PC-3 (cell line): ENCODE results near the gene PLCB4. TPM values are rescaled to one million over a fixed set of nuclear protein-coding genes. Genes with fewer than 3 reads are reported as not detected.

Experiments
- ATAC-seq: fragments of 200-7000 bp; cut with Tn5 transposase; 2 replicates; pipeline ENCODE4 v1.9.1; 2020; ENCODE audit warnings: mild to moderate bottlenecking, moderate library complexity
- BruUV-seq: library from RNA; stranded (reverse); fragments of 400-500 nt; replicated peaks from 2 replicates; lab custom pipeline; 2021; lab: Mats Ljungman, UMichigan
- CTCF ChIA-PET: fragments of 300-600 bp; sonication (Branson Sonifier 250); formaldehyde crosslinking; loops from one replicate; lab custom pipeline; 2022; ENCODE audit warnings: antibody characterized with exemption; lab: Charles Lee
- POLR2A ChIA-PET: fragments of 300-600 bp; sonication (Branson Sonifier 250); formaldehyde crosslinking; loops from one replicate; lab custom pipeline; 2022; ENCODE audit warnings: antibody characterized with exemption; ENCODE audit not compliant: unreplicated experiment; lab: Charles Lee
- DNase-seq: peaks from one replicate; pipeline ENCODE4 v3.0.0-alpha.2; 2015
- H2AFZ ChIP-seq: fragments of 300-600 bp; sonication (generic); 2 replicates; pipeline ENCODE4 v1.6.0; 2016; ENCODE audit warnings: antibody characterized with exemption, low read length
- H3F3A ChIP-seq: fragments of 300-600 bp; sonication (generic); one replicate; pipeline ENCODE4 v1.6.0; 2017; ENCODE audit warnings: antibody characterized with exemption, low read length, control low read depth, mild to moderate bottlenecking; ENCODE audit not compliant: unreplicated experiment
- H3K27ac ChIP-seq: fragments of 300-600 bp; sonication (generic); 2 replicates; pipeline ENCODE4 v1.5.1; 2016; ENCODE audit warnings: mild to moderate bottlenecking, low read length
- H3K27me3 ChIP-seq: fragments of 300-600 bp; sonication (generic); 2 replicates; pipeline ENCODE4 v1.6.1; 2016; ENCODE audit warnings: low read length, mixed read lengths
- H3K36me3 ChIP-seq: fragments of 300-600 bp; sonication (generic); 2 replicates; pipeline ENCODE4 v1.6.1; 2016; ENCODE audit warnings: low read depth, mixed run types, low read length, mixed read lengths
- H3K4me1 ChIP-seq: fragments of 300-600 bp; sonication (generic); 2 replicates; pipeline ENCODE4 v1.5.1; 2016; ENCODE audit warnings: low read length; ENCODE audit not compliant: insufficient read depth
- H3K4me2 ChIP-seq: fragments of 300-600 bp; sonication (generic); 2 replicates; pipeline ENCODE4 v1.6.0; 2016; ENCODE audit warnings: low read length
- H3K4me3 ChIP-seq: fragments of 300-600 bp; sonication (generic); 2 replicates; pipeline ENCODE4 v1.5.1; 2016; ENCODE audit warnings: mild to moderate bottlenecking, low read length, mixed read lengths
- H3K79me2 ChIP-seq: fragments of 300-600 bp; sonication (generic); 2 replicates; pipeline ENCODE4 v1.6.1; 2017; ENCODE audit warnings: low read length, mixed read lengths
- H3K9ac ChIP-seq: fragments of 300-600 bp; sonication (generic); 2 replicates; pipeline ENCODE4 v1.6.0; 2016; ENCODE audit warnings: mild to moderate bottlenecking, low read length
- H3K9me2 ChIP-seq: fragments of 300-600 bp; sonication (generic); replicated peaks from 2 replicates; pipeline ENCODE4 v1.6.1; 2016; ENCODE audit warnings: mixed run types, low read length, mixed read lengths
- H3K9me3 ChIP-seq: fragments of 300-600 bp; sonication (generic); 2 replicates; pipeline ENCODE4 v1.6.1; 2016; ENCODE audit warnings: low read length, mixed read lengths
- H4K20me1 ChIP-seq: fragments of 300-600 bp; sonication (generic); 2 replicates; pipeline ENCODE4 v1.6.1; 2016; ENCODE audit warnings: low read length, mixed read lengths
- EZH2 ChIP-seq: fragments of 300-600 bp; sonication (generic); IDR thresholded peaks from one replicate; pipeline ENCODE4 v1.6.1; 2017; ENCODE audit warnings: antibody characterized with exemption, mild to moderate bottlenecking, low read length; ENCODE audit not compliant: unreplicated experiment
- EZH2phosphoT487 ChIP-seq: fragments of 300-600 bp; sonication (generic); IDR thresholded peaks from 2 replicates; pipeline ENCODE4 v1.6.1; 2018; ENCODE audit warnings: mild to moderate bottlenecking, antibody characterized with exemption, low read length, borderline replicate concordance
- intact Hi-C: fragments of 100-400 bp; cut with micrococcal nuclease; formaldehyde crosslinking; loops from 2 replicates; pipeline ENCODE4 v1.9.0; 2023
- total RNA-seq: library from RNA; depleted of rRNA; stranded (reverse); fragments of >200 nt; gene quantifications from 2 replicates; pipeline ENCODE4 v1.2.3, GENCODE V29; 2014
- TF ChIP-seq, protein P1 (sequence below): fragments of 300-600 bp; sonication (generic); conservative IDR thresholded peaks from 2 replicates; pipeline ENCODE4 v1.5.1; 2017; ENCODE audit warnings: antibody characterized with exemption, low read depth, mild to moderate bottlenecking, low read length

The PLCB4 gene
- total RNA-seq, 1 experiment from 2014 or later = 25.4 TPM

DNA sequence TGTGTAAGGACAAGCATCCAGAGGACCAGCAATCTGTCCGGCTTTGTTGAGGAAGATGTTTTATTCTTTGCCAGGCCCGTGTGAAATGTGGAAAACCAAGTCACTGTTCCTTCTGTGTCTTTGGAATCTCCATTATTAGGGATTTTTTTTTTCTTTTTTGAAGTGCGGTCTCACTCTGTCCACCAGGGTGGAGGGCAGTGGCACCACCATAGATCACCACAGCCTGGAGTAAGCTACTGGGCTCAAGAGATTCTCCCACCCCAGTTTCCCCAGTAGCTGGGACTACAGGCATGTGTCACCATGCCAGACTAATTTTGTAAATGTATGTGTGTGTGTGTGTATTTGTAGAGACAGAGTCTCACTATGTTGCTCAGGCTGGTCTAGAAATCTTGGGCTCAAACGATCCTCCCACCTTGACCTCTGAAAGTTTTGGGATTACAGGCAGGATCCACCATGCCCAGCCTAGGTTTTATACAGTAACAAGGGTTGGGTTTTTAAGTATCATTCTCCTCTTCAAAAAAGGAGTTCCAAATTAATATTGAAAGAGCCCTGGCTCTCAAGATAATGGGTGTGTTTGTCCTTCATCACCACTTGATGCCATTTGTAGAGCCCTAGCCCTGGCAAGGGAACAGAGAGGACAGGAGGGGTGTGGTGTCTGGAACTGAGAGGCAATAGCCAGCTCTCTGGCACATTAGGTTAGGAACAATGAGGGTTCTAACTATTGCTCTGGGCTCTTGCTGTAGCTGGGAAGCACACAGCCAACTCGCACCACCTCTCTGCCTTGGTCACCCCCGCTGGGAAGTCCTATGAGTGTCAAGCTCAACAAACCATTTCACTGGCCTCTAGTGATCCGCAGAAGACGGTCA is 448.6 kb downstream of the PLCB4 start:
- no peaks in the 10 kb centered on the region for H3K36me3 ChIP-seq
- intact Hi-C loops = no loop called here
- no TSS peak for BruUV-seq
- ChIA-PET POLR2A (no interaction called here), CTCF (interaction anchor here (0.5 kb wide), 1 partner anchor 92 kb away, joined by 14 read pairs; no protein-coding TSS in a partner anchor)
- no peak overlapping the region for H2AFZ ChIP-seq
- H4K20me1 ChIP-seq = no peaks in the 10 kb centered on the region
- H3K9ac ChIP-seq = no peak overlapping the region
- H3K27me3 ChIP-seq = peaks cover 19% of the 10 kb centered on the region
- H3K79me2 ChIP-seq = no peaks in the 10 kb centered on the region
- TF ChIP-seq EZH2phosphoT487 = no peak
- TF ChIP-seq, protein P1, sequence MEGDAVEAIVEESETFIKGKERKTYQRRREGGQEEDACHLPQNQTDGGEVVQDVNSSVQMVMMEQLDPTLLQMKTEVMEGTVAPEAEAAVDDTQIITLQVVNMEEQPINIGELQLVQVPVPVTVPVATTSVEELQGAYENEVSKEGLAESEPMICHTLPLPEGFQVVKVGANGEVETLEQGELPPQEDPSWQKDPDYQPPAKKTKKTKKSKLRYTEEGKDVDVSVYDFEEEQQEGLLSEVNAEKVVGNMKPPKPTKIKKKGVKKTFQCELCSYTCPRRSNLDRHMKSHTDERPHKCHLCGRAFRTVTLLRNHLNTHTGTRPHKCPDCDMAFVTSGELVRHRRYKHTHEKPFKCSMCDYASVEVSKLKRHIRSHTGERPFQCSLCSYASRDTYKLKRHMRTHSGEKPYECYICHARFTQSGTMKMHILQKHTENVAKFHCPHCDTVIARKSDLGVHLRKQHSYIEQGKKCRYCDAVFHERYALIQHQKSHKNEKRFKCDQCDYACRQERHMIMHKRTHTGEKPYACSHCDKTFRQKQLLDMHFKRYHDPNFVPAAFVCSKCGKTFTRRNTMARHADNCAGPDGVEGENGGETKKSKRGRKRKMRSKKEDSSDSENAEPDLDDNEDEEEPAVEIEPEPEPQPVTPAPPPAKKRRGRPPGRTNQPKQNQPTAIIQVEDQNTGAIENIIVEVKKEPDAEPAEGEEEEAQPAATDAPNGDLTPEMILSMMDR = no peak
- no peak for TF ChIP-seq EZH2
- peaks cover 4% of the 10 kb centered on the region; the same call in 1 of the 2 replicates for H3K4me1 ChIP-seq
- H3K4me2 ChIP-seq = no peak overlapping the region
- H3K27ac ChIP-seq = no peak overlapping the region
- DNase-seq (no peak), ATAC-seq (no peak)
- H3F3A ChIP-seq = no peaks in the 10 kb centered on the region
- H3K4me3 ChIP-seq = no peak overlapping the region
- no peaks in the 10 kb centered on the region for H3K9me3 ChIP-seq
- no peaks in the 10 kb centered on the region for H3K9me2 ChIP-seq

DNA sequence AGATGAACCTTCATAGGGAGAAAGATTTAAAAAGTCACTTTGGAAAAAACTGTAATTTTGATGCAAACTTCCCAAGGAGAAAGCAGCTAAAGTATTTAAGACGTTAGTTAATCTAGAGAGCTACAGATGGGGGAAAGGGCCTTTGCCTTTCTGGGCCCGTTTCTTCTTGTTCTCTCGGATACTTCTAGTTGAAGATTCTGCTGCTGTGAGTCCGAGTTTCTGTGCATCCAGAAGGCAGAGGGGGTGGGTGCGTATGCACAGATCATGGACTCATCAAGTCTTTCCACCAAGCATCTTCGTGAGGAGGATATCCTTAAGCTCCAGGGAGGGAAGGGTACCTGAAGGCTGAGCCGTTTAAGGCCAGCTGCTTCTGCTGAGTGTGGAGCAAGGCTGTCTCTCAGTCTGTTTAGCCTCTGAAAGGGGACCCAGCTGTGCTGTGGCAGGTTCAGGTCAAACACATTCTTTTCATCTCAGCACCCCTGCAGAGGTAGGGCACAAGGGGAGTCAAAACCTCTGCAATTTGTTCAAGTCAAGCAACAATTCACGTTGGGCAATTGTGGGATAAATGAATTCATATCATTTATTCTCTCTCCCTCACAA is 449.8 kb downstream of the PLCB4 start:
- no peak overlapping the region for H3K4me3 ChIP-seq
- H3K79me2 ChIP-seq = no peaks in the 10 kb centered on the region
- TF ChIP-seq EZH2 (no peak), EZH2phosphoT487 (no peak)
- TF ChIP-seq, protein P1 = no peak
- no peak overlapping the region for H2AFZ ChIP-seq
- intact Hi-C loops = no loop called here
- H3K4me2 ChIP-seq = no peak overlapping the region
- ATAC-seq = no peak
- H3F3A ChIP-seq = no peaks in the 10 kb centered on the region
- H3K27me3 ChIP-seq = peaks cover 19% of the 10 kb centered on the region
- no peak overlapping the region for H3K9ac ChIP-seq
- BruUV-seq = no TSS peak
- no peak overlapping the region for H3K27ac ChIP-seq
- no peaks in the 10 kb centered on the region for H3K9me2 ChIP-seq
- H4K20me1 ChIP-seq = no peaks in the 10 kb centered on the region
- no peaks in the 10 kb centered on the region for H3K36me3 ChIP-seq
- ChIA-PET POLR2A (no interaction called here), CTCF (no interaction called here)
- H3K9me3 ChIP-seq = no peaks in the 10 kb centered on the region
- no peak for DNase-seq
- H3K4me1 ChIP-seq = peaks cover 4% of the 10 kb centered on the region; the same call in 1 of the 2 replicates

DNA sequence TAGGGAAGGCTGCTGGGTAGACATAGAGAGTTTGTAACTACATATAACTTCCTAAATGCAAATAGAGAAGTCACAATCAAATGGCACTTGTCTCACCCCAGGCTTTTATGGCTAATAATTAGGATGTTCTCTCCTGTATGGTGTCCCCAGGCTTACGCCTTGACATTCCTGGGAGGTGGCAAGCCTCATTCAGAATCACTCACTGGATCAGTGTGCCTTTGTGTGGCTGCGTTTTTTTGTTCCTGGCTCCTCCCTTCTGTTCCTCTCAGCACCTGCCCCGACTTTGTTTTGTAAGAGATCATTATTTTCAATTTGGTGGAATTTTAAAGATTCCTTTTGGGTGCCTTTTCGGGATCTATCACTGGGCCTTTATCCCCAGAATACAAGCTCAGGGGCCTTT is 451.2 kb downstream of the PLCB4 start:
- H3K9ac ChIP-seq = no peak overlapping the region
- no peaks in the 10 kb centered on the region for H3K9me2 ChIP-seq
- DNase-seq (no peak), ATAC-seq (no peak)
- no peak for TF ChIP-seq EZH2
- H3K27me3 ChIP-seq = peaks cover 5% of the 10 kb centered on the region; the same call in 1 of the 2 replicates
- H2AFZ ChIP-seq = no peak overlapping the region
- H3K4me2 ChIP-seq = no peak overlapping the region
- no peaks in the 10 kb centered on the region for H3K36me3 ChIP-seq
- no peaks in the 10 kb centered on the region for H4K20me1 ChIP-seq
- POLR2A ChIA-PET = no interaction called here
- H3K4me1 ChIP-seq = no peaks in the 10 kb centered on the region
- H3F3A ChIP-seq = no peaks in the 10 kb centered on the region
- no peak overlapping the region for H3K4me3 ChIP-seq
- CTCF ChIA-PET = no interaction called here
- H3K79me2 ChIP-seq = no peaks in the 10 kb centered on the region
- BruUV-seq = no TSS peak
- intact Hi-C loops = no loop called here
- no peaks in the 10 kb centered on the region for H3K9me3 ChIP-seq
- H3K27ac ChIP-seq = no peak overlapping the region
